Stimulated activated naive CD4-positive, alpha-beta T cell treated with Interleukin-2 at 50 U/mL for 16 hours (primary cell): Measurements from ENCODE around the gene NOLC1.

Experiments used
- DNase-seq: peaks from one replicate; lab custom pipeline; 2025; lab: John Stamatoyannopoulos, UW

Gene NOLC1

GRCh38 chr10:102151774-102152544 is at the start of gene NOLC1:
NOLC1 (plus strand) TSS chr10:102152389; CDS start chr10:102152411, 22 bp downstream.
- peak; percentile 99 for DNase-seq

- DNase-seq = no peak
These were observed 49.8 kb upstream of the NOLC1 start for GRCh38 chr10:102102421-102102820.

GRCh38 chr10:102106998-102107397 is 45.2 kb upstream of the NOLC1 start:
- no peak for DNase-seq

- no peak for DNase-seq
These were observed 42.7 kb upstream of the NOLC1 start for GRCh38 chr10:102109166-102110116.

GRCh38 chr10:102111276-102111675 is 40.9 kb upstream of the NOLC1 start:
- no peak for DNase-seq

GRCh38 chr10:102112210-102112817 is 39.9 kb upstream of the NOLC1 start:
- no peak for DNase-seq

GRCh38 chr10:102113261-102113955 is 38.8 kb upstream of the NOLC1 start:
- DNase-seq = peak; percentile 4

GRCh38 chr10:102113956-102114857 is 38.0 kb upstream of the NOLC1 start:
- no peak for DNase-seq

- peak; percentile 84 for DNase-seq
These were observed 37.1 kb upstream of the NOLC1 start for GRCh38 chr10:102114861-102115618.

GRCh38 chr10:102115775-102116174 is 36.4 kb upstream of the NOLC1 start:
- DNase-seq = no peak

GRCh38 chr10:102116656-102117055 is 35.5 kb upstream of the NOLC1 start:
- DNase-seq = no peak

- DNase-seq = peak; percentile 59
These were observed 34.6 kb upstream of the NOLC1 start for GRCh38 chr10:102117391-102118159.

- no peak for DNase-seq
These were observed 33.3 kb upstream of the NOLC1 start for GRCh38 chr10:102118867-102119266.

- DNase-seq = peak; percentile 22
These were observed 32.6 kb upstream of the NOLC1 start for GRCh38 chr10:102119417-102120141.

GRCh38 chr10:102120142-102120990 is 31.8 kb upstream of the NOLC1 start, which contains the start of gene LDB1:
LDB1 (minus strand) TSS chr10:102120368; CDS start chr10:102120110, 258 bp downstream.
- peak; percentile 72 for DNase-seq

GRCh38 chr10:102120991-102121738 is 31.0 kb upstream of the NOLC1 start:
- DNase-seq = no peak
